NCI-H128 (cell line): ENCODE results near the gene ABCD4.

ENCODE experiments used
- DNase-seq: peaks from one replicate; lab custom pipeline; 2025; ENCODE audit not compliant: unreplicated experiment; lab: John Stamatoyannopoulos, UW

ABCD4 gene

DNA sequence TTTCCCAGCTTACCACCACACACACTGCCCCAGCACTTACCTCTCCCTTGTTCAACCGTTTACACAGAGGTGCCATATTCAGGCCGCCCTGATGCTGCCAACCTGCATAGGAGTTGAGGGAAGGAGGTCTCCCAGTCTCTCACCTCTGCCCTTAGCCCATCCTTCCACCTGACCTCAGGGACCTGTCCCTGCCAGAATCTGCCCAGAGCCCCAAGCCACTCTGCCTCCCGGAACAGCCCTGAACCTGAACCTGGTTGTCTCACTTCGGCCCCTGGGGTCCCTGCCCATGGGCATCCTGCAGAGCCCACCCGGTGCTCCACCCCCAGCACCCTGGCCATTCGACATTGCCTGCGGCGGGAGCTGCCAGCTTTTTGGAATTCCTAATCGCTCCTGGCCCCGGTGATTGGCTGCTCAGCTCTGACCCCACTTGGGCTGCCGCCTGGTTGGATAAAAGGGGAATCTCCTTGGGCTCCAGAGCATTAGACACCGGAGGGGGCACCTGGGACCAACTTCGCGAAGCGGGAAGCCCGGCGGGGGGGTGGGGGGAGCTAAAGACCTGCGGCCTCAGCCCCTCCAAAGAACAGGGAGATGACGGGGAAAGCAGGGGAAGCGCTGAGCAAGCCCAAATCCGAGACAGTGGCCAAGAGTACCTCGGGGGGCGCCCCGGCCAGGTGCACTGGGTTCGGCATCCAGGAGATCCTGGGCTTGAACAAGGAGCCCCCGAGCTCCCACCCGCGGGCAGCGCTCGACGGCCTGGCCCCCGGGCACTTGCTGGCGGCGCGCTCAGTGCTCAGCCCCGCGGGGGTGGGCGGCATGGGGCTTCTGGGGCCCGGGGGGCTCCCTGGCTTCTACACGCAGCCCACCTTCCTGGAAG, 63.5 kb downstream of the ABCD4 start, which contains the start of gene VSX2:
Gene VSX2, plus strand, starts transcription at position 476 of the 874 bp plus-strand sequence. Its CDS starts 113 bp downstream, at position 589.
- DNase-seq, result no peak

DNA sequence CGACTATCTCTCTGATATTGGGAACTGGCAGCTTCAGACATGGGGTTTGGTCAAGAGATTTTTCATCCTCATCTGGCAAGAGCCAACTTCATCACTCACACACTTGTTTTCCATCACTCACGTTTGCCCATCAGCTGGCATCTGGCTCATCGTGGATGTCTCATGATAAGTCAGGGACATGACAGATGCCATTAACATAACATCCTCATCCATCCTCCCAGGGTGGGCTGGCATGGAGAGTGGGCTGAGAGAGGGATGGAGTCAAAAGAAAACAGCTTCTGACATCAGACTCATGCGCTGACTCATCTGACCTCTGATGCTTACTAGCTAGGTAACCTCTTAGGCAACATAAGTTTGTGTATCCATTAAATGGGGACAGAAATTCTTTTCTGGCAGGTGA, 65.3 kb downstream of the ABCD4 start:
- DNase-seq, result no peak
